Keratinocyte (primary cell): ENCODE results near the gene FAM20C. TPM values are rescaled to one million over a fixed set of nuclear protein-coding genes. Genes with fewer than 3 reads are reported as not detected.

Experiments used
- DNase-seq: peaks from one replicate; pipeline ENCODE4 v3.0.0-alpha.2; 2011; ENCODE audit warnings: low read depth, missing footprints, low spot score
- FAIRE-seq: peaks from 2 replicates; lab custom pipeline; 2011; peaks lifted over from hg19 to GRCh38; lab: Jason Lieb, UNC
- H2AFZ ChIP-seq: 2 replicates; pipeline ENCODE4 v1.6.0; 2012; ENCODE audit warnings: low read length, control low read depth, inconsistent platforms; ENCODE audit not compliant: control insufficient read depth
- H3K27ac ChIP-seq: 2 replicates; pipeline ENCODE4 v1.5.1; 2011; ENCODE audit warnings: low read length; ENCODE audit not compliant: control insufficient read depth, insufficient read depth
- H3K27me3 ChIP-seq: 3 replicates; pipeline ENCODE4 v1.6.0; 2011; ENCODE audit warnings: low read length; ENCODE audit not compliant: control insufficient read depth, insufficient read depth; ENCODE audit errors: extremely low read depth
- H3K36me3 ChIP-seq, 2 experiments: 2 replicates in 1 of 2; 3 replicates in 1 of 2; pipeline ENCODE4 v1.5.1; 2011; ENCODE audit warnings: low read length in 2 of 2, mild to moderate bottlenecking in 1 of 2; ENCODE audit not compliant: control insufficient read depth in 2 of 2, insufficient read depth in 2 of 2; ENCODE audit errors: extremely low read depth in 1 of 2
- H3K4me1 ChIP-seq: 3 replicates; pipeline ENCODE4 v1.5.1; 2011; ENCODE audit warnings: low read length; ENCODE audit not compliant: control insufficient read depth, insufficient read depth; ENCODE audit errors: extremely low read depth
- H3K4me2 ChIP-seq: 3 replicates; pipeline ENCODE4 v1.6.0; 2011; ENCODE audit warnings: low read depth, low read length; ENCODE audit not compliant: control insufficient read depth, insufficient read depth; ENCODE audit errors: extremely low read depth
- H3K4me3 ChIP-seq, 3 experiments: fragments of 200-600 bp in 1 of 3; sonication (generic) in 1 of 3; 2 replicates in 2 of 3; 3 replicates in 1 of 3; pipeline ENCODE4 v1.5.1; 2011 to 2016; ENCODE audit warnings: low read length in 3 of 3, mild to moderate bottlenecking in 3 of 3, control low read depth in 2 of 3, inconsistent platforms in 1 of 3, low read depth in 1 of 3, mixed read lengths in 1 of 3, mixed run types in 1 of 3, moderate library complexity in 1 of 3; ENCODE audit not compliant: control insufficient read depth in 2 of 3, insufficient read depth in 2 of 3; ENCODE audit errors: extremely low read depth in 1 of 3
- H3K79me2 ChIP-seq: 2 replicates; pipeline ENCODE4 v1.6.0; 2012; ENCODE audit warnings: low read length; ENCODE audit not compliant: control insufficient read depth, insufficient read depth
- H3K9ac ChIP-seq: 3 replicates; pipeline ENCODE4 v1.6.0; 2011; ENCODE audit warnings: low read length; ENCODE audit not compliant: control insufficient read depth, insufficient read depth; ENCODE audit errors: extremely low read depth
- H3K9me1 ChIP-seq: 3 replicates; pipeline ENCODE4 v1.6.0; 2011; ENCODE audit warnings: low read length; ENCODE audit not compliant: control insufficient read depth, insufficient read depth; ENCODE audit errors: extremely low read depth
- H3K9me3 ChIP-seq: 2 replicates; pipeline ENCODE4 v1.5.1; 2012; ENCODE audit warnings: low read depth, low read length; ENCODE audit not compliant: control insufficient read depth
- H4K20me1 ChIP-seq: 3 replicates; pipeline ENCODE4 v1.6.0; 2011; ENCODE audit warnings: low read length; ENCODE audit not compliant: control insufficient read depth, insufficient read depth; ENCODE audit errors: extremely low read depth
- EZH2 ChIP-seq: IDR thresholded peaks from one replicate; pipeline ENCODE4 v1.6.1; 2012; ENCODE audit warnings: inconsistent platforms, mild to moderate bottlenecking, low read length, moderate library complexity
- dilution Hi-C: fragments of 300-500 bp; cut with MboI; formaldehyde crosslinking; loops from one replicate; pipeline ENCODE4 v1.7.0; 2020; ENCODE audit warnings: low sequenced_read_pairs; ENCODE audit not compliant: extremely low pct_ligation_motif_present
- polyA plus RNA-seq, 5 experiments: library from polyadenylated mRNA; depleted of rRNA in 3 of 5; stranded (reverse) in 3 of 5; stranded (forward) in 1 of 5; unstranded in 1 of 5; fragments of >200 nt; gene quantifications; 1 replicate in 1 of 5; 2 replicates in 3 of 5; 3 replicates in 1 of 5; pipeline versions ENCODE4 v1.2.1 to v1.2.3, GENCODE V29; 2011 to 2012; ENCODE audit warnings: missing spikeins in 2 of 5, low read depth in 1 of 5, low replicate concordance in 1 of 5
- TF ChIP-seq, protein P1 (sequence below), 3 experiments: IDR thresholded peaks in 1 of 3; conservative IDR thresholded peaks in 1 of 3; optimal IDR thresholded peaks in 1 of 3; 2 replicates in 2 of 3; 3 replicates in 1 of 3; pipeline versions ENCODE3 to v1.5.1; 2011; ENCODE audit warnings: low read length in 3 of 3, mild to moderate bottlenecking in 3 of 3, moderate library complexity in 2 of 3, control low read depth in 1 of 3, inconsistent platforms in 1 of 3; ENCODE audit not compliant: insufficient read depth in 2 of 3; ENCODE audit errors: extremely low read depth in 1 of 3

The FAM20C gene
- polyA plus RNA-seq, 1 donor (not counting 4 experiments of a cell fraction or from before 2014, with no cell fraction given): 3.8 TPM

DNA sequence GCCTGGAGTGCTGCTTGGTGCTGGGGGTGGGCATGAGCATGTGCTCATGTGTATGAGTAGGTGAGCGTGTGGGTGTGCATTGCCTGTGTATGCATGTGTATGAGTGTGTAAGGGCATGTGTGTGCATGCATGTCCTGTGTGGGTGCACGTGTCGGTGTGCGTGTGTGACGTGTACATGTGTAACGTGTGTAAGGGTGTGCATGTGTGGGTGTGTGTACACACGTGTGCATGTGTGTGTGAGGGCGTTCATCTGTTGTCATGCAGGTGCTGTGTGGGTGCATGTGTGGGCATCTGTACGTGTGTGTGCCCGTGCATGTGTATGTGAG, 30.3 kb downstream of the FAM20C start:
- DNase-seq: no peak
- TF ChIP-seq EZH2: no peak
- TF ChIP-seq, protein P1, sequence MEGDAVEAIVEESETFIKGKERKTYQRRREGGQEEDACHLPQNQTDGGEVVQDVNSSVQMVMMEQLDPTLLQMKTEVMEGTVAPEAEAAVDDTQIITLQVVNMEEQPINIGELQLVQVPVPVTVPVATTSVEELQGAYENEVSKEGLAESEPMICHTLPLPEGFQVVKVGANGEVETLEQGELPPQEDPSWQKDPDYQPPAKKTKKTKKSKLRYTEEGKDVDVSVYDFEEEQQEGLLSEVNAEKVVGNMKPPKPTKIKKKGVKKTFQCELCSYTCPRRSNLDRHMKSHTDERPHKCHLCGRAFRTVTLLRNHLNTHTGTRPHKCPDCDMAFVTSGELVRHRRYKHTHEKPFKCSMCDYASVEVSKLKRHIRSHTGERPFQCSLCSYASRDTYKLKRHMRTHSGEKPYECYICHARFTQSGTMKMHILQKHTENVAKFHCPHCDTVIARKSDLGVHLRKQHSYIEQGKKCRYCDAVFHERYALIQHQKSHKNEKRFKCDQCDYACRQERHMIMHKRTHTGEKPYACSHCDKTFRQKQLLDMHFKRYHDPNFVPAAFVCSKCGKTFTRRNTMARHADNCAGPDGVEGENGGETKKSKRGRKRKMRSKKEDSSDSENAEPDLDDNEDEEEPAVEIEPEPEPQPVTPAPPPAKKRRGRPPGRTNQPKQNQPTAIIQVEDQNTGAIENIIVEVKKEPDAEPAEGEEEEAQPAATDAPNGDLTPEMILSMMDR (optimal IDR thresholded peaks at IDR 0.05 in 1 of 3, IDR thresholded peaks at IDR 0.05 in 1 of 3, conservative IDR thresholded peaks at IDR 0.05 in 1 of 3; ENCODE audit: extremely low read depth in 1 of 3, insufficient read depth in 2 of 3, low read length in 3 of 3): no peak
- Histone ChIP-seq H3K27me3 (no peaks in the 10 kb centered on the region), H2AFZ (no peak overlapping the region), H3K4me3 (no peak overlapping the region), H3K36me3 (no peaks in the 10 kb centered on the region), H4K20me1 (no peaks in the 10 kb centered on the region), H3K9me3 (no peaks in the 10 kb centered on the region), H3K4me1 (peaks cover 10% of the 10 kb centered on the region), H3K27ac (no peak overlapping the region), H3K4me2 (no peak overlapping the region), H3K9me1 (no peaks in the 10 kb centered on the region), H3K9ac (no peak overlapping the region), H3K79me2 (no peaks in the 10 kb centered on the region)
- FAIRE-seq: no peak
- dilution Hi-C loops: no loop called here

DNA sequence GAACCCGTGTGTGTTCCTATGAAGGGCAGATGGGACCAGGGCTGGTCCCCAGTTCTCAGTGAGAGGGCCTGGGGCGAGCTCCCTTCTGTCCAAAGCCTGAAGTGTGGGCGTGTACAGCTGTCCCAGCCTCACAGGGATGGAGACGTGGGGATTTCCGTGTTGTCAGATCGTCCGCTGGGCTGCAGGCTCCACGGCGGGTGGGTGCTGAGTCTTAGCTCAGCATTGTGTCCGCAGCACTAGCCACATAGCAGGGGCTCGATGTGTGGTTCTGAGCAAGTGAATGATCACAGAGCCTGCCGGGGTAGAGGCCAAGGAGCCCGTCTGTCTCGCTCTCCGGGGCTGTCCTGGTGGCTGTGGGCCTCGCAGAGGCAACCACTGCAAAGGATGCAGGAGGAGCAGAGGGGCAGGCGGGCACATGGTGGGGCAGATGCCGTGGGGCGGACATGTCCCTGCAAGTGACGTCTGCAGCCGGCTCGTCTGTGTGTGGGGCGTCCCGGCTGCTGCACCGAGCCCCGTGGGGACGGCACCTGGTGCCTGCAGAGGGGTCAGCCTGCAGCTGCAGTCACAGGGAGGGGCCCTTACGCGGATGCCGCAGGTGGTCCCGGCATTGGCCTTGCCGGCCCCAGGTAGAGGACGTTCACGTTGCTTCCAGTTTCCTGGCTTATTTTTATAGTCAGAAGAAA, 30.9 kb downstream of the FAM20C start:
- H3K9ac ChIP-seq: no peak overlapping the region
- DNase-seq: no peak
- H3K4me2 ChIP-seq: no peak overlapping the region
- dilution Hi-C loops: no loop called here
- no peaks in the 10 kb centered on the region for H4K20me1 ChIP-seq
- TF ChIP-seq, protein P1 (optimal IDR thresholded peaks at IDR 0.05 in 1 of 3, IDR thresholded peaks at IDR 0.05 in 1 of 3, conservative IDR thresholded peaks at IDR 0.05 in 1 of 3; ENCODE audit: extremely low read depth in 1 of 3, insufficient read depth in 2 of 3, low read length in 3 of 3): no peak
- no peak for TF ChIP-seq EZH2
- H3K27me3 ChIP-seq: no peaks in the 10 kb centered on the region
- no peaks in the 10 kb centered on the region for H3K79me2 ChIP-seq
- no peaks in the 10 kb centered on the region for H3K36me3 ChIP-seq
- no peak overlapping the region for H3K4me3 ChIP-seq
- no peak for FAIRE-seq
- H3K9me3 ChIP-seq: no peaks in the 10 kb centered on the region
- H3K27ac ChIP-seq: no peak overlapping the region
- H3K9me1 ChIP-seq: no peaks in the 10 kb centered on the region
- H2AFZ ChIP-seq: no peak overlapping the region
- H3K4me1 ChIP-seq: peaks cover 10% of the 10 kb centered on the region
